Measurements from ENCODE around the gene CDK11B.
"Not testable (repeated sequence)": the region's sequence is repeated elsewhere in the genome, so short reads cannot be mapped to it uniquely, and the experiment has no call there.

CDK11B gene

GRCh38 chr1:1658583-1659549 lies at the start of gene CDK11B:
Gene CDK11B (minus strand): TSS chr1:1659004. CDS start chr1:1657485, 1,519 bp downstream.
- DNase-seq (ENCODE audit: low read depth), result peak; percentile 96

- DNase-seq (ENCODE audit: low read depth), result not testable (repeated sequence)
Measured at GRCh38 chr1:1707897-1708296, 49.1 kb upstream of the CDK11B start.

DNA sequence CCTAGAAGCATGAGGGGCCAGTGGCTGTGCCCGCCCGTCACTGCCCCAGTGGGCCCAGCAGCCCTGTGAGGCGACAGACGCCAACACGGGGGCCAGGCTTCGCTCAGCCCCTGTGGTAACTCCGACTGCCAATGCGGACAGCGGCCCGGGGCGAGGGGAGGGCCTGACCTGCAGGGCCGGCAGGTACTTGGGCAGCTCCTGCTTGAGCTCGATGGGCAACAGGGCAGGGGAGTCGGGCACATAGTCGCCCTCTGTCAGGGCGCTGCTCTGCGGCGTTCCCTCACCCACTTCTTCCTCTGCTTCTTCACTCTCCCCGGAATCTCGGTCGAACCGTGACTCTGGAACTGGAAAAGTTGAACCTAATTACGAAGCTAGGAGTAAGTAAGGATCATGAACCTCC lies 48.4 kb upstream of the CDK11B start:
- not testable (repeated sequence) for DNase-seq (ENCODE audit: low read depth)

DNA sequence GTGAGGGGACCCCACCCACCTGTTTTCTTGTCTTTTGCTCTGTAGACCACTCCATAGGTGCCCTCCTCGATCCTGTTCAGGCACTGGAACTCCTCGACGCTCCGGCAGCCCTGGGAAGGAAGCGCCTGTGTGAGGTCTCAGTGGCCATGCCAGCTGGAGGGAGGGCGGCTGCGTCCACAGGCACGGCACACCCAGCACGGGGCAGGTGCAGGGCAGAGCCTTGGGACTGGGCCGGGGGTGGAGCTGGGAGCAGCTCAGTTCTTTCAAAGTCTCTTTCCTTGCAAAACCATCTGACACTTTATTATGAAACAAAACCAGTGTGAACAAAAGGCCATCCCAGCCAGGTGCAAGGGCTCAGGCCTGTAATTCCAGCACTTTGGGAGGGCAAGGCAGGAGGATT lies 46.8 kb upstream of the CDK11B start:
- not testable (repeated sequence) for DNase-seq (ENCODE audit: low read depth)

DNA sequence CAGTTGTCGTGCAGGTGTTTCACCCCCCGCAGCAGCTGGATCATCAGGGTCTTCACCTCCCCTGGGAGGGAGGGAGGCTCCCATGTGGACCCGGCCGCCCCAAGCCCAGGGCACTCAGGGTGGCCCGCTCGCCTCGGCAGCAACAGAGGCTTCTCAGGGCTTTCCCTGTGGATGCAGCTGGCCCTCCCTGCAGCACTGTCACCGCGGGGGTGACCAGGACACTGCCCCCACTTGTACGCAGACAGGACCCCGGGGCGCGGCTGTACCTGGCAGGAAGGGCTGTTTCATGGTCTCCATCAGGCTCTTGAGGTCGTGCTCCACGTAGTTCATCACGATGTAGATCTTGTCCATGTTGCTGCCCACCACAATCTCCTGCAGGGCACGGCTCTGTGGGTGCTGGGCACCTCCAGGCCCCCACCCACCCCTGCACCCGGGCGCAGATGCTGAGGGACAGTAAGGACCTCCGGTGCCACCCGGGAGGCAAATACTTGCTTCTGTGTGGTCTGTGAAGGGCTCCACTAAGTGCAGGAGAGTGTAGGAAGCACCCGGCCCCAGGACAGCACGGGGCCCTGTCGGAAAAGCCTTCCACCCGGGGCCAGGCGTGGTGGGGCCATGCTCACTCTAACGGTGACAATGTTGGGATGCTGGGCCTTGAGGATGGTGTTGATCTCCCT lies 45.6 kb upstream of the CDK11B start:
- not testable (repeated sequence) for DNase-seq (ENCODE audit: low read depth)

DNA sequence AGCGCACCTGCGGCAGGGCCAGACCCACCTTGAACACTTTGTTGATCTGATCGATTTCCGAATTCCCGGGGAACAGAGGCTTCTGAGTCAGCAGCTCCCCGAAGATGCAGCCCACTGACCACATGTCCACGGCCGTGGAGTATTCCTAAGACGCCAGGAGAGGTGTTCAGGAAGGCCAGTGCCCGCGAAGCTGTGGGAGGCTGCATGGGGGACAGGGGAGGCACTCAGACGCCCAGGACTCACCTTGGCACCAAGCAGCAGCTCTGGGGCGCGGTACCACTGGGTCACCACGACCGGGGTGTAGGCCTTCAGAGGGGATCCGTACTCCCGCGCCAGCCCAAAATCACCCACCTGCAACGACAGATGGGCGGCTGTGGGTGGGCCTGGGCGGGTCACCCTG lies 45.0 kb upstream of the CDK11B start:
- no peak for DNase-seq (ENCODE audit: low read depth)

DNA sequence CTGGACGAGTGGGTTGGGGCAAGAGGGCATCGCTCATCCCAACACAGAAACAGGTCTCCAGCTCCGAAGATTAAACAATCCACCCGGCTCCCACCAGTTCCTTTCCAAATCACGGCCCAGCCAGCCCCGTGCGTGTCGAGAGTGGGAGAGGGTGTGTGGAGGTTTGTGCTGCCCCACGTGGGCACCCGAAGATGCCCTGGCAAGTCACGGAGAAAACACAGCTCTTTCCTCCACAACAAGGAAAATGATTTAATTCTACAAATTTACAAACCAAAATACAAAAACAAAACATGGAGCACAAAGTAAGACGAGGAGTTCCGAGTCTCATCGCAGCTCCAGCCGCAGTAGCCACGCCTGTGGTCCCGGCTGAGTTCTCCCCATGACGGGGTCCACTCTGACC lies 43.7 kb upstream of the CDK11B start:
- DNase-seq (ENCODE audit: low read depth), result not testable (repeated sequence)

DNA sequence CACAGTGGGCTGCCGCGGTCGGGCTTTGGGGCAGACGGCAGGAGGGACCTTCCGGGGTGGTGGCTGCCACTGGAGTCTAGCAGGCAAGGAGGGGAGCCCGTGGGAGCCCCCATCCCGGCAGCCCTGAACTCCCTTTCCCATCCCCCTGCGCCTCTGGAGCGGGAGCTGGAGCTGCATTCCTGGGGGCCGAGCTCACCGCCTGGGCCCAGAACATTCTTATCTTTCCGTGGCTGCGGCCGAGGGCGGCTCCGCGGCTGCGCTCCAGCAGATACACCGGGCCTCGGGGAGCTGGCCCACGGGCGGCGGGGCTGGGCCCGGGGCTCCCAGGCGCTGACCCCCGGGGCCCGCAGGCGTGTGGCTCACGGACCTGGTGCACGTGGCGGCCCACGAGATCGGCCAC lies 41.8 kb upstream of the CDK11B start:
- DNase-seq (ENCODE audit: low read depth), result not testable (repeated sequence)

DNA sequence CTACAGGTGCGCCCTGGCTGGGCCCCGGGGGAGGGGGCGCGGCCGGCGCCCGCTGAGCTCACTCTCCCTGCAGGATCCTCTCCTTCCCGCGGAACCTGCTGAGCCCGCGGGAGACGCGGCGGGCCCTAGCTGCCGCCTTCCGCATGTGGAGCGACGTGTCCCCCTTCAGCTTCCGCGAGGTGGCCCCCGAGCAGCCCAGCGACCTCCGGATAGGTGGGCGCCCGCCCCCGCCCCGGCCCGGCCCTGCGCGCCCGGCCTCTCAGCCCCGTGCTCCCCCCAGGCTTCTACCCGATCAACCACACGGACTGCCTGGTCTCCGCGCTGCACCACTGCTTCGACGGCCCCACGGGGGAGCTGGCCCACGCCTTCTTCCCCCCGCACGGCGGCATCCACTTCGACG lies 41.3 kb upstream of the CDK11B start:
- not testable (repeated sequence) for DNase-seq (ENCODE audit: low read depth)

DNA sequence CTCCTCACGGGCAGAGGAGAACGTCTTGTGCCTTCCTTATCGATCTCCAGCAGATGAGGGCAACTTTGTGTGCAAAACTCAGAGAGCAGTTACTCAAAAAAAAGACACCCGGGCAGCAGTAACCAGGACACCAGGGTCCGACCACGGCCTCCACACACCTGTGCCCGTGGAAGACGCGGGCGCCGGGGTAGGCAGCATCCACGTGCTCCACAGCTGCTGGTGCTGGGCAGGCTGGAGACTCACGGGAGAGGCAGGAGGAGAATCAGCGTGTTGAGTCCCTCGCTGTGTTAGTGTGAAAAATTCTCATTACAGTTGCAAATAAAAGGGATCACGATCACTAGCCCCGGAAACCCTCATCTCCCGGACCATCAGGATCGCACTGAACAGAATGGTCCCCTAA lies 40.3 kb upstream of the CDK11B start:
- not testable (repeated sequence) for DNase-seq (ENCODE audit: low read depth)

DNA sequence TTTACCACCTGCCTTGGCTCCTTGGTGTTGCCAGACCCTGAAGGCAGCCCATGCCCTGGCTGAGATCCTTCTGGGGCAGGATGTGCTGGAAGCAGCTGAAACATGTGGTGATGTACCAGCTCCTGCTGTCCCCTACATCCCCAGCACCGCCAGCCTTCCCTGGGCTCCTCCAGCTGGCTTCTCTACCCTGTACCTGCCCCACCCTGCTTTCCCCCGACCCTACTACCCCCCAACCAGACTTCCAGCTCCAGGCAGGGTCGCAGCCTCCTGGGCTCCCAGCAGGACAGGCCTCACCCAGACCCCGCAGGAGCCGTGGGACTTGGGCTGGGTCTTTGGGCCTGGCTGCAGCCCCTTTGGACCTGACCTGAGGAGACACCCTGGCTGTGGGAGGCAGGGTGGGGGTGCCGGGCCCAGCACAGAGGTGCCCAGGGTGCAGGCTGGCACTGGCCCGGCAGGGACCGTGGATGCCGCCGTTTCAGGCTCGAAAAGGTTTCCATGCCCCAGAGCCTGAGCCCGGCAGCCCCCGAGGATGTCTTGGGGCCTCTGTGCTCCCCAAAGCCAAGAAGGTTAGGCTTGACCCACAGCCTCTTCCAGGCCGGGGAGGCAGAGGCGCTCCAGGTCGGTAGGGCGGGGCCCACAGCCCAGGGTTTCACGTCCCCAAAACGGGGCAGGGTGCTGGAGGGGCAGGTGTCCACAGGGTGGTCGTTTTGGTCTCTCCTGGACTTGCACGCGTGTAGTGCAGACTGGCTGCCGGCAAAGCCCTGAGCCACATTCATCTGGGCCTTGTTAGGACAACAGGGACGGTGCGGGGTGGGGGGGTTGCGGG lies 38.8 kb upstream of the CDK11B start:
- not testable (repeated sequence) for DNase-seq (ENCODE audit: low read depth)

- DNase-seq (ENCODE audit: low read depth), result not testable (repeated sequence)
Measured at GRCh38 chr1:1696431-1697357, 37.9 kb upstream of the CDK11B start.

GRCh38 chr1:1692714-1693647 lies 34.2 kb upstream of the CDK11B start, which contains the start of gene SLC35E2B:
Gene SLC35E2B (minus strand): TSS chr1:1692795. CDS start chr1:1676699, 16,096 bp downstream.
- peak; percentile 87 for DNase-seq (ENCODE audit: low read depth)

GRCh38 chr1:1692324-1692713 lies 33.5 kb upstream of the CDK11B start:
- peak; percentile 17 for DNase-seq (ENCODE audit: low read depth)

DNA sequence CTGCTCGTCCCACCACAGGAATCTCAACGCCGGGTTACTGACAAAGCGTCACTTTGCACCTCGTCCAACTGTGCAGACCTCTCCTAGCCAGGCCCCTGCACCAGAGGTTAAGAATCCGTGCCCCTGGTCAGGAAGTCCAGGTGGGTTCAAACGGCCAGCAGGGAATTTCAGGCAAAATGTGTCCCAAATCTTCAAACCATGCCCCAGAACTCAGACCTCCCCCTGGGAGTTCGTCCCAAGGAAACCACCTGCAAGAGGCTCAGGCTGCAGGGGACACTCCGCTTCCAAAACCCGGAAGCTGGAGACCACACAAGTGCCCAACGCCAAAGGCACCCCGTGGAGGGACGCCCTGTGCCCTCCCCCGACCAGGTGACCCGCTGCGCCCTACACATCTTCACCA lies 32.6 kb upstream of the CDK11B start:
- not testable (repeated sequence) for DNase-seq (ENCODE audit: low read depth)

- DNase-seq (ENCODE audit: low read depth), result not testable (repeated sequence)
Measured at GRCh38 chr1:1689526-1689925, 30.7 kb upstream of the CDK11B start.

DNA sequence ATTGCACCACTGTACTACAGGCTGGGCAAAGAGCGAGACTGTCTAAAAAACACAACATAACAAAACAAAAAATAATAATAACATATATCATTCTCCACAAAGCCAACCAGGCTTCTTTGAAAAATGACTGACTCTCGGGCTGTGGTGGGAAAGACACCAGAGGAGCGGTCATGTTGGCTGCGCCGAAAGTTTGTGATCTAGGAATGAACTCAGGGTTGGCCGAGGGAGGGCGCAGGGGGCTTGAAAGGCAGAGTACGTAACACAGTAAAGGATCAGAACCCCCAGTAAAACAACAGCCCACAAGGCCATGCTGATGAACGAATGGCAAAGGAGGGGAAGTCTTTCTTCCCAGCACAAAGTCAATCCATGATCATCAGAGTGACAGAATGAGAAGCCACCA lies 29.0 kb upstream of the CDK11B start:
- no peak for DNase-seq (ENCODE audit: low read depth)

DNA sequence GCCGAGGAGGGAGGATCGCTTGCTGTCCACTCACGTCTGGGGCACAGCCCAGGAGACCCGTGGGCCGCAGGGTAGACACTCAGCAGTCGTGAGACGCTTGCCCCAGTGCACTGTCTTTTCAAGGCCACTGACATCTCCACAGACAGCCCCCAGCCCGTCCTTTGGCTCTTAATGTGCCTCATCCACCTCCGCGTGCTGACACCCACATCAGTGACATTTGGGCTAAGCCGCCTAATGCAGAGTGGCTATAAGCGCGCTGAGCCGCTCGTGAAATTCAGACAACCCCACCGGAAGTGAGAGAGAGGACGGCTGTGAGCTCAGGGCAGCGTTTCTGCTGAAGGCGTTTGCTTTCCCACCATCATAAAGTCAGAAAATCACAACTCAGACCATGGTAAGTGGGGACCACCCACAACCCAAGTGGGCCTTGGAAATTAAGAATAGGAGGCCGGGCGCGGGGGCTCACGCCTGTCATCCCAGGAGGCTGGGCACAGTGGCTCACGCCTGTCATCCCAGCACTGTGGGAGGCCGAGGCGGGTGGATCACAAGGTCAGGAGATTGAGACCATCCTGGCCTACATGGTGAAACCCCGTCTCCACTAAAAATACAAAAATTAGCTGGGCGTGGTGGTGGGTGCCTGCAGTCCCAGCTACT lies 25.4 kb upstream of the CDK11B start:
- no peak for DNase-seq (ENCODE audit: low read depth)
